Endothelial cell of umbilical vein (primary cell): ENCODE results near the gene PDIA4. TPM values are rescaled to one million over a fixed set of nuclear protein-coding genes. Genes with fewer than 3 reads are reported as not detected.

Experiments used
- BruUV-seq: library from RNA; stranded (reverse); fragments of 400-500 nt; replicated peaks from 2 replicates; lab custom pipeline; 2021; lab: Mats Ljungman, UMichigan
- CTCF ChIA-PET: fragments of 300-600, 350-600 bp; sonication (Branson Sonifier 250); formaldehyde crosslinking; loops from one replicate; lab custom pipeline; 2021; ENCODE audit warnings: antibody characterized with exemption, inconsistent platforms; lab: Charles Lee
- POLR2A ChIA-PET: fragments of 300-600, 350-600 bp; sonication (Branson Sonifier 250); formaldehyde crosslinking; loops from one replicate; lab custom pipeline; 2021; ENCODE audit warnings: antibody characterized with exemption, inconsistent platforms; lab: Charles Lee
- DNase-seq: peaks from one replicate; pipeline ENCODE4 v3.0.0-alpha.2; 2011; ENCODE audit warnings: low read depth, low spot score
- FAIRE-seq: peaks from 2 replicates; lab custom pipeline; 2011; peaks lifted over from hg19 to GRCh38; lab: Jason Lieb, UNC
- H2AFZ ChIP-seq: 2 replicates; pipeline ENCODE4 v1.6.0; 2012; ENCODE audit warnings: low read depth, low read length, control low read depth, inconsistent platforms
- H3K27ac ChIP-seq: 2 replicates; pipeline ENCODE4 v1.5.1; 2011; ENCODE audit warnings: low read depth, mild to moderate bottlenecking, control low read depth, low read length, moderate library complexity; ENCODE audit not compliant: insufficient read depth
- H3K27me3 ChIP-seq, 2 experiments: 2 replicates each; pipeline versions ENCODE4 v1.6.0 to v1.6.1; 2011; ENCODE audit warnings: low read length in 2 of 2, mixed read lengths in 1 of 2; ENCODE audit not compliant: control insufficient read depth in 2 of 2, insufficient read depth in 2 of 2
- H3K36me3 ChIP-seq, 2 experiments: 2 replicates in 1 of 2; 3 replicates in 1 of 2; pipeline ENCODE4 v1.5.1; 2011; ENCODE audit warnings: low read length in 2 of 2, mild to moderate bottlenecking in 1 of 2, moderate library complexity in 1 of 2; ENCODE audit not compliant: control insufficient read depth in 2 of 2, insufficient read depth in 2 of 2; ENCODE audit errors: extremely low read depth in 1 of 2
- H3K4me1 ChIP-seq: 3 replicates; pipeline ENCODE4 v1.5.1; 2011; ENCODE audit warnings: mild to moderate bottlenecking, low read length; ENCODE audit not compliant: control insufficient read depth, insufficient read depth; ENCODE audit errors: extremely low read depth
- H3K4me2 ChIP-seq: 2 replicates; pipeline ENCODE4 v1.6.1; 2011; ENCODE audit warnings: low read length, control low read depth, mixed read lengths; ENCODE audit not compliant: insufficient read depth
- H3K4me3 ChIP-seq, 3 experiments: fragments of 200-600 bp in 1 of 3; sonication (generic), shearing (Covaris generic) in 1 of 3; replicated peaks in 1 of 3; 2 replicates each; pipeline ENCODE4 v1.5.1; 2011 to 2016; ENCODE audit warnings: control low read depth in 3 of 3, low read length in 3 of 3, mild to moderate bottlenecking in 2 of 3, inconsistent platforms in 1 of 3, low read depth in 1 of 3, moderate library complexity in 1 of 3; ENCODE audit not compliant: insufficient read depth in 1 of 3
- H3K79me2 ChIP-seq: 2 replicates; pipeline ENCODE4 v1.6.0; 2012; ENCODE audit warnings: low read length, inconsistent platforms; ENCODE audit not compliant: control insufficient read depth, insufficient read depth
- H3K9ac ChIP-seq: replicated peaks from 2 replicates; pipeline ENCODE3; 2011; ENCODE audit warnings: low read length, control low read depth; ENCODE audit not compliant: insufficient read depth; ENCODE audit errors: extremely low read depth
- H3K9me1 ChIP-seq: replicated peaks from 3 replicates; pipeline ENCODE4 v1.6.0; 2011; ENCODE audit warnings: mild to moderate bottlenecking, low read length; ENCODE audit not compliant: control insufficient read depth, insufficient read depth; ENCODE audit errors: extremely low read depth
- H3K9me3 ChIP-seq: replicated peaks from 2 replicates; pipeline ENCODE4 v1.5.1; 2012; ENCODE audit warnings: low read length, inconsistent platforms; ENCODE audit not compliant: control insufficient read depth, insufficient read depth
- H4K20me1 ChIP-seq: replicated peaks from 2 replicates; pipeline ENCODE3; 2011; ENCODE audit warnings: mild to moderate bottlenecking, low read length; ENCODE audit not compliant: control insufficient read depth, insufficient read depth; ENCODE audit errors: extremely low read depth
- CTCF ChIP-seq, 2 donors: IDR thresholded peaks; 1 replicate in 1 of 2; 2 replicates in 1 of 2; pipeline ENCODE4 v1.5.1; 2011; ENCODE audit warnings: low read length in 2 of 2, mild to moderate bottlenecking in 2 of 2, moderate library complexity in 2 of 2, control low read depth in 1 of 2, inconsistent platforms in 1 of 2, low read depth in 1 of 2; ENCODE audit not compliant: insufficient read depth in 1 of 2; ENCODE audit errors: extremely low read depth in 1 of 2
- EZH2 ChIP-seq: IDR thresholded peaks from 2 replicates; pipeline ENCODE4 v1.6.1; 2012; ENCODE audit warnings: borderline replicate concordance, low read depth, mild to moderate bottlenecking, moderate library complexity, low read length, inconsistent platforms; ENCODE audit not compliant: severe bottlenecking
- FOS ChIP-seq: IDR thresholded peaks from 2 replicates; pipeline ENCODE4 v1.6.1; 2011; ENCODE audit warnings: mild to moderate bottlenecking, low read length, moderate library complexity, borderline replicate concordance; ENCODE audit not compliant: insufficient read depth
- GATA2 ChIP-seq: IDR thresholded peaks from 2 replicates; pipeline ENCODE4 v1.7.0; 2011; ENCODE audit warnings: low read depth, mild to moderate bottlenecking, moderate library complexity, mixed read lengths, low read length; ENCODE audit not compliant: insufficient read length, insufficient read depth
- JUN ChIP-seq: IDR thresholded peaks from 2 replicates; pipeline ENCODE4 v1.6.1; 2011; ENCODE audit warnings: borderline replicate concordance, low read depth; ENCODE audit not compliant: insufficient read length, insufficient read depth
- MAX ChIP-seq: IDR thresholded peaks from 2 replicates; pipeline ENCODE4 v1.6.1; 2011; ENCODE audit not compliant: insufficient read depth, insufficient read length
- MYC ChIP-seq: IDR thresholded peaks from one replicate; pipeline ENCODE4 v1.6.1; 2011; ENCODE audit warnings: mild to moderate bottlenecking, low read depth, low read length
- POLR2A ChIP-seq: IDR thresholded peaks from 2 replicates; pipeline ENCODE4 v1.6.1; 2012; ENCODE audit warnings: low read depth, mild to moderate bottlenecking, control low read depth, low read length
- POLR2AphosphoS5 ChIP-seq: IDR thresholded peaks from 2 replicates; pipeline ENCODE4 v1.6.1; 2012; ENCODE audit warnings: low read depth, mild to moderate bottlenecking, control low read depth, low read length, moderate library complexity; ENCODE audit not compliant: insufficient read depth
- dilution Hi-C: fragments of 300-500 bp; cut with MboI; formaldehyde crosslinking; loops from one replicate; pipeline ENCODE4 v1.15.0; 2019; ENCODE audit warnings: low sequenced_read_pairs; ENCODE audit not compliant: extremely low pct_ligation_motif_present
- intact Hi-C: fragments of 100-400 bp; cut with micrococcal nuclease; formaldehyde crosslinking; loops from one replicate; pipeline ENCODE4 v1.10.0; 2022
- polyA plus RNA-seq, 4 experiments: library from polyadenylated mRNA; depleted of rRNA in 3 of 4; stranded (reverse) in 3 of 4; unstranded in 1 of 4; fragments of >200 nt; gene quantifications; 2 replicates each; pipeline versions ENCODE4 v1.2.1 to v1.2.3, GENCODE V29; 2011 to 2012; ENCODE audit warnings: missing spikeins in 1 of 4
- total RNA-seq: library from RNA; stranded (reverse); gene quantifications from 2 replicates; pipeline ENCODE4 v1.2.3, GENCODE V29; 2021

The PDIA4 gene
- total and polyA plus RNA-seq, 2 donors (not counting 3 experiments of a cell fraction or from before 2014, with no cell fraction given): 217 to 308 TPM

GRCh38 chr7:149001427-149002068, 26.8 kb downstream of the PDIA4 start:
- FAIRE-seq (no peak), DNase-seq (no peak)
- Histone ChIP-seq H3K4me2 (no peak overlapping the region), H3K4me3 (no peak overlapping the region), H3K27me3 (no peaks in the 10 kb centered on the region), H3K79me2 (no peaks in the 10 kb centered on the region), H3K9me1 (no peaks in the 10 kb centered on the region), H3K27ac (no peak overlapping the region), H4K20me1 (no peaks in the 10 kb centered on the region), H2AFZ (no peak overlapping the region), H3K9me3 (no peaks in the 10 kb centered on the region), H3K4me1 (no peaks in the 10 kb centered on the region), H3K36me3 (peaks cover 20 to 42% of the 10 kb centered on the region in 2 experiments), H3K9ac (no peak overlapping the region)
- dilution Hi-C loops: no loop called here
- CTCF ChIA-PET: interaction anchor here (1.9 kb wide), 1 partner anchor 64 kb away, joined by 8 read pairs; no protein-coding TSS in a partner anchor
- POLR2A ChIA-PET: no interaction called here
- intact Hi-C loops: no loop called here
- BruUV-seq: no TSS peak
- no peak for TF ChIP-seq POLR2A
- no peak for TF ChIP-seq POLR2AphosphoS5
- no peak for TF ChIP-seq GATA2
- no peak for TF ChIP-seq MAX
- TF ChIP-seq JUN: no peak
- no peak for TF ChIP-seq MYC
- TF ChIP-seq EZH2: no peak
- no peak for TF ChIP-seq FOS
- TF ChIP-seq CTCF (IDR thresholded peaks at IDR 0.05; ENCODE audit: extremely low read depth in 1 of 2, insufficient read depth in 1 of 2, low read depth in 1 of 2, low read length in 2 of 2): no peak
